ENCODE results near the gene C3orf20.

C3orf20 gene

DNA sequence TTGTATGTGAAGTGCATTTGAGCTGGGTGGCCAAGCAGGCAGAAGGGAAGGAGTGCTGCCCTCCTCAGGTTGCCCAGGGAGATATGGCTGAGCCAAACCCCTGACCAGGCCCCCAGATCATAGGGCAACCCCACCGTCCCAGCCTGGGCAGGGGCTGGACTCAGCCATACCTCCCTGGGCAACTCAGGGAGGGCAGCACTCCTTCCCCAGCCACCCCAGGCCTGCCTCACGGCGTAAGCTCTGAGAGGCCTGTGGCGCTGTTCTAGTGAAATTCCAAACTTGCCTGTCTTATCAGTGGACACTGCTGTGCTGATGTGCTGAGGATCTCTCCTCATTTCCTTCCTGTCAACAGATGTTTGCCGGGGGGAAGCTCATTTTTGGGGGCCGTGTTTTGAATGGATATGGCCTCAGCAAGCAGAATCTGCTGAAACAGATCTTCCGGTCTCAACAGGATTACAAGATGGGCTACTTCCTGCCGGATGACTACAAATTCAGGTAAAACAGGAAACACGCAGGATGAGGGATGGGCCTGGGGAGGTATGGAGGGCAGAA lies 86.3 kb downstream of the C3orf20 start:
- DNase-seq: no peak

DNA sequence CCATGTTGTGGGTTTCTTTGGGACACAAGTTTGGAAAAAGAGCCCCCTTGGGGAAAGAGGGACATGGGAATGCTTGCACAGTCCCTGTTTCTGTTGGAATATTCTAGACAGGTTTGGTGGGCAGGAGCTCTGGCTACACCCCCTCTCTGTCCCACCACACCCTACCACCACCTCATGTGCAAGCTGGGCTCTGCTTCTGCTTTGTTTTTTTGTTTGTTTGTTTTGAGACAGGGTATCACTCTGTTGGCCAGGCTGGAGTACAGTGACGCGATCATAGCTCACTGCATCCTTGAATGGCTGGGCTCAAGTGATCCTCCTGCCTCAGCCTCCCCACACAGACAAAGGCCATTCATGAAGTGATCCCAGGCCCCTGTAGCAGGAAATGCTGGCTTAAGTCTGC lies 86.9 kb downstream of the C3orf20 start:
- no peak for DNase-seq

DNA sequence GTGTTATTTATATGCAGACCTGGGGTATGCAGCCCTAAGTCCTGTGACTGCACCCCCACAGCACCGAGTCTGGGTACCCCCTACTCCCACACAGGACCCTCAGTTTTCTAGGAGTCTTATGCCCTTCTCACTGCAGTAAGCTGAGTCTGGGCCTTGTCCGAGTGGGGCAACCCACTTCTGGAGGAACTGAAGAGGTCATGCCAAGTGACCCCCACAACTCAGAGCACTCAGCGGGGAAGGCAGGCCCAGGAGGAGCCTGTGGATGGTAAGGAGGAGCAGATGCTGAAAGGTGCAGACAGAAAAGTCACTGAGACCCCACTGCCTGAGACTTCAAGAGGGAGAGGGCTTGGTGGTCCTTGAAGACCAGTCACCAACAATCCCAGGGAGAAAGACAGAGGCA lies 87.8 kb downstream of the C3orf20 start:
- DNase-seq: no peak

DNA sequence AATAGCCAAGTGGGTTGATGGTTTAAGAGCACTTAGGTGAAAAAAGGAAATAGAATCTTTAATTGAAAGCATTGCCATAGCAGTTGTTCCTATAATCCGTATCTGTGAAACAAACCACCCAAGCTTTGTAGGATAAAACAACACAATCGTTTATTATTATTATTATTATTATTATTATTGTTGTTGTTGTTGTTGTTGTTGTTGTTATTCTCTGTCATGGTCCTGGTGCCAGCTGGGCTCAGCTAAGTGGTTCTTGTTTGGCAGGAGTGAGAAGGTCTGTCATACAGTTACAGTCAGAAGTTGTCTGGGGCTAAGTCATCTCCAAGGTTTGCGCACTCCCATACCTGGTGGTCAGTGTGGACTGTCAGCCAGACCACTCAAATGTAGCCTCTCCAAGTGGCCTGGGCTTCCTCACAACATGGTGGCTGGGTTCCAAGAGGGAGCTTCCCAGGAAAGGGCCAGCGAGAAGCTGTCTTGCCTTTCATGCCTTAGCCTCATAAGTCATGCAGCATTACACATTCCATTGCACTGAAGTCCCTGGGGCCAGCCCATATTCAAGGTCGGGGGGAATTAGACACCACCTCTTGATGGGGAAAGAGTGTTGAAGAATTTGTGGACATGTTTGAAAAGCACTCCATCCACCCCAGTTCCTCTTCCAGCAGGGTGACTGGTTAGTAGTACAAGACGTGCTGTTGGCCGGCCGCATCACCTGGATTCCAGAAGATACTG lies 89.6 kb downstream of the C3orf20 start:
- no peak for DNase-seq

DNA sequence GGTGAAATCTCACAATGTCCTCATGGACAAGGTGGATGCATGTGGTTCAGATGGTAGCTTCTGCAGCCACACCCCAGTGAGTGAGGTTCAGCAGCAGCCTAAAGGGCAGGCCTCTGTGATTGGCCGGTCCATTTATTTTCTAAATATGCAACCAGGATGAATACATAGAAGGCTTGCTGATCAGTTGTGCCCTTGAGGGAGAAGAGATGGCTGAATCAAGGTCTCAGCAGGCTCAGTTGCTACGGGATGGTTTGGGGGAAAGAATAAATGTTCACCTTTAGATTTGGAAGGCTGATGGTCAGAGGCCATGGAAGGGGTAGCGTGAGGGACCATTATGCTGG lies 90.1 kb downstream of the C3orf20 start:
- no peak for DNase-seq

DNA sequence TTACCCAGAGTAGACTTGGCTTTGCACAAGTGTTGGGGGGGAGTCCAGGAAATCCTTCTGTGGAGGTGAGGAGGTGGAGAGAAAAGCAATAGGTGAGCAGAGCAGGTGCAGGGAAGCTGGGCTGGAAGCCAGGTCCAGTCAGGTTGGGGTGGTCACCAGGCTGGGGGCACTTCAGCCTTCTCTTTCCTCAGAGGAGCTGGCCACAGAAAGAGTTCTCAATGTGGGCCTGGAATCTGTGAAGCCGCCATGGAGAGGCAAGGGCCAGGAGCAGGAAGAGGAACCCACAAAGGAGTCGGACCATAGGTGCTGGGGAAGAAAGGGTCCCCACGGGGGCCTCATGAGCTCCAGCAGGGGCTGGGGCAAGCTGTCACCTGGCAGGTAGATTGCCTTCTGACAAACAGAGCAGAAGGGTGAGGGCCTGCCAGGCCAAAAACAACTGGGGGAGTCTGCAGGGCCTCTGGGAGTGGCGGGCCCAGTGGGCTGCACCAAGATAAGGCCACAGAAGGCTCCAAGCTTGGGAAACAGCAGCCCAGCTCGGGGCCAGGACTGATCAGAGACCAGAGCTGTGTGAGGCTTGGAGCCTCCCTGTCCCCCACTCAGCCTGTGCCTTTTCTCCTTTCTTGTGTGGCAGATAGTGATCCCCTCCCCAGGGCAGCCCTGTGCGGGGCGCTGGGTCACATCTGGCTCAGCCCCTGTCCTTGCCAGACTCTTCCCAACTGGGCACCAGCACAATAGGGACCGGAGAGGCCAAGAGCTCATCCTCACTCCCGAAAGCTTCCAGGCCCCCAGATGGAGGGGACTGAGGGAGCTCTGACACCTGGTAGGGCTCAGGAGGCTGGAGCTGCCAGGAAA lies 90.9 kb downstream of the C3orf20 start:
- no peak for DNase-seq

DNA sequence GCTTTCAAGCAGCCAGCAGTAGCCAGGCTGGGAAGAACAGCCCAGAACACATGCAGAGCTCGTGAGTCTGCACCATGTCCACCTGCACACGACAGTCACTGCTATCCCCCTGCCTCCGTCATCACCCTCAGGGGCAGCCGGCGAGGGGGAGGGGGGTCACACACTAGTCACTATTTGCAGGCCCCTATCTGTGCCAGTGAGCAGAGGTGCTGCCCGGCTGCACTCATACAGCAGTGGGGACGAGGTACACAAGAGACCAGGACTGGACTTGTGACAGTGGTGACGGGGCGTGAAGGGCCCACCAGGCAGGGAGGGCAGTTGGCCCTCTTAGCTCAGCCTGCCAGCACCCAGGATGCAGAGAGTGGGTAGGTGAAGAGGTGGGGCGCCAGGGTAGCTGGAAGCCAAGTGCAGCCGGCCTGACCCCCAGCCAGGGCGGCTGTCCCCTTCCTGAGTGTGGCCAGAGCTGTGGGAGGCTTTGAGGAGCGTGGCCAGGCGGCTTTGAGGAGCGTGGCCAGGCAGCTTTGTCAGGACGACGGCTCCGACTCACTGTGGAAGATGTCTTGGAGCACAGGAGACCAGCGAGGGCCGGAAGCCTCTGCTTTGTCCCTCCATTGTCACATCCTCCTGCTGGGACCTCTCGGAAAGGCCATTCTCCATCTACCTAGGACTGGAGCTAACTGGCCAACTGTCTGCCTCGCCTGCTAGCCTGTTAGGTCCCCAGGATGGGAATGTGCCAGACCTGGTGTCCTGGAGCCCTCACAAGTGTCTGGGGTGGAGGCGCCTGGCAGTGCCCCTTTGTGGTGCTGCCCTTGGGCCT lies 91.7 kb downstream of the C3orf20 start:
- DNase-seq: no peak

DNA sequence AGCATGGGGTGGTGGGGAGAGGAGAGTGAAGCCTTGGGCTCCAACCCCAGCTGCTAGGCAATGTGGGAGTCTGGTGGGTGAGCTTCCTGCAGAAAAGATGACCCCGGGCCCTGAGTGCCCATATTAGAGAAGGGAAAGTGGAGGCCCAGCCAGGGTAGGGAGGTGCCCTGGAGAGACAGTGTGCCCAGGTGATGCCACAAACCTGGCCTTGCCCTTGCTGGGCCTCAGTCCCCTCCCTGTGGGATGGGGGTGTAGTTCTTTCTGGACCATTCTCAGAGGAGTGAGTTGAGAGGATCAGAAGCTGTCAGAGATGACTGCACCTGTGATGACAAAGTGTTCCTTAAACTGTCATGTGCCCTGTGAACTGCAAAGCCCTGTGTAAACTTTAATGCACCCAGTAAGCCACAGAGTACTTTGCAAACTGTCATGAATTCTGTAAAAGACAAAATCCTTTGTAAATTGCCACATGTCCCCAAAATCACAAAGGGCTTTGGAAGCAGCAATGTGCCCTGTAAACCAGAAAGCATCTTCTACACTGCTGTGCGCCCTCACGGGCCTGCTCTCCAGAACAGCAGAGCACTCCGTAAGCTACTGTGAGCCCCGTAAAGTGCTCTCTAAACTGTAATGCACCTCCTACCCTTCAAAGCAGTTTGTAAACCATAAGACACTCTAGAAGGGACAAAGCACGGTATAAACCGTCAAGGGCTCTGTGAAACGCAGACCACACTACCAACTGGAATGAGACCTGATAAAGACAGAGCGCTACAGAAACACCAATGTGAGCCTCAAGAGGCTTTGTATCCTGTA lies 92.5 kb downstream of the C3orf20 start:
- DNase-seq: no peak

DNA sequence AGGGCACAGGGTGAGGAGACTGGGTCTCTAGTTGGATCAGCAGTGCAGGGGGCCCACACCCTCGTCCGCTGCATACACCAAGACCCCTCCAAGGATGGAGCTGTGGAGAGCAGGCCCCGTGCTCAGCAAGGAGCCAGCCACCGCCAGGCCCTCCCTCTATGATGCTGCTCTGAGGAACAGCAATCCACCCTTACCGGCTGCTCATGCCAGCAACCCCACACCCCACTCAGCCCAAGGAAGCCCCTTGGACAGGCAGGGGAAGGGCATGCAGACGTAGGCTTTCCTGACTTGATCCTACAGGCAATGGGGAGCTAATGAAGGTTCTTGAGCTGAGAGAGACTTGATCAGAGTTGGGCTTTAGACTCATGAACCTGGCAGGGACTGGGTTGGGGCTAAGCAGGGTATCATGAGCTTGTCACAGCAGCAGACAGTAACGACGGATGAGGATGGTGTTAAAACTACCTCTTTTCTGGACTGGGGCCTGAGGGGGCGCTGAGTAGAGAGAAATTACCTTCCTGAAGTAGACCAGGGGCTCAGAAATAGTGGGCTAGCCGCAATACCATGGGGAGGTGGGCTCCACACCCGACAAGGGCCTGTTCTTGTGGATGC lies 93.3 kb downstream of the C3orf20 start:
- DNase-seq: no peak

DNA sequence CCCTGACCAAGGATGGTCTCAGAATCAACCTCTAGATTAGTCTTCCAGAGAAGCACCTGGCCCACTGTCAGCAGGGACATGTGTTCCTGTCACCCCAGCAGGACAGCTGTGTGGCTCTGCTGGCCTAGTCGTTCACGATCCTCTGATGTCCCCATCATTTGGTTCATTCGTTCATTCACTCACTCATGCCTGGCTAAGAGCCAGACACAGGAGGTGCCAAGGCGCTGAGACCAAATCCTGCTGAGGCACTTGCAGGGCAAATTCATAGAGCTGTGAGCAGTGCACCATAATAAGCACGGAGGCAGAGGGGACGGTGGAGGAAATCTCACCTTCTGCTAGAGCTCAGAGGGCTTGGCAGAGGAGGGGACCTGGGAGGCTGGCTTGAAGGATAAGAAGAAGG lies 93.9 kb downstream of the C3orf20 start:
- no peak for DNase-seq

DNA sequence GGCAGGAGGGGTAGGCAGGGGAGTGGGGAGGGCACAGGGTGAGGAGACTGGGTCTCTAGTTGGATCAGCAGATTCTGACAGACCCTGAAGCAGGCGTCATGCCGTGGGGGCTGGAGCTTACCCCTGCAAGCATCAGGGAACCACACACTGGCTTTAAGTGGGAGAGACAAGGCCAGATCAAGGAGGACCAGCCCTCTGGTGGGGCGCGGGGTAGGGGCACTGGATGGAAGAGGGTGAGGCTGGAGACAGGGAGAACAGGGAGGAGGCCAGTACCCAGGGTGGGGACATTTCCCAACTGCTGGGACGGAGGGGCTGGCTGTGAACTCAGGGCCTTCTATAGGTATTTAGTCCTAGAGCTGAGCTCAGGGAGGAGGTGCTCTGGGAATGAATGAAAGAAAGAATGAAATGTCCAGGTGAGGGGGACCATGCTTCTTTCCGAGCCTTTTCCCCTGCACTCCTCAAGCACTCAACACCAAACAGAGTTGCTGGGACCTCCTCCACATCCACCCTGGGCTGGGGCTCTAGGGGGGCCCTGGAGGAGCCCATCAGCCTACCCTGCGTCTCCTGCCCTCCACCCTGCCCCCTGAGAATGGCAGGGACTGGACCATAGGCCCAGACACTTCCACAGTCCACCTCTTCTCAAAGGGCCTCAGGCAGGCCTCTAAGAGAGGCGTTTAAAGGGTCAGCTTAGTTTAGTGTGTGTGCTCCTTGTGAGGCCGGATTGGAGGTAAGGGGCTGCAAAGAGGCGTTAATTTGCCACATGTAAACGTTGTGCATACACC lies 94.8 kb downstream of the C3orf20 start:
- DNase-seq: no peak

DNA sequence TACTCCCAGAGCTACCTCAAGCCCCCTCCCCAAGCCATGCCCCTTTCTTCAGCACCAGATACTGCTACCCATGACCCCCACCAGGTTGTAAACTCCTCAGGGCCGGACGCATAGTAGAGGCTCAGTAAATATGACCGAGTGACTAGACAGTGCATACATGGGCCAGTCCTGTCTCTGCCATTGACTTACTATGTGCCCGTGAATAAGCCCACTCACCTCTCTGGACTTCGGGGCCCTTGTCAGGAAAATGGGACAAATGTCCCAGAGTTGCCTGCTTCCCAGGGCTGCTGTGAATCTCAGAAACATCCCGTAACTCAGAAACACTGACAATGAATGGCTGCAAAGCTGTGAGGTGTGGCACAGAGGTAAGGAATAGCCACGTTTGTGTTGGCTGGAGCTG lies 95.7 kb downstream of the C3orf20 start:
- no peak for DNase-seq

DNA sequence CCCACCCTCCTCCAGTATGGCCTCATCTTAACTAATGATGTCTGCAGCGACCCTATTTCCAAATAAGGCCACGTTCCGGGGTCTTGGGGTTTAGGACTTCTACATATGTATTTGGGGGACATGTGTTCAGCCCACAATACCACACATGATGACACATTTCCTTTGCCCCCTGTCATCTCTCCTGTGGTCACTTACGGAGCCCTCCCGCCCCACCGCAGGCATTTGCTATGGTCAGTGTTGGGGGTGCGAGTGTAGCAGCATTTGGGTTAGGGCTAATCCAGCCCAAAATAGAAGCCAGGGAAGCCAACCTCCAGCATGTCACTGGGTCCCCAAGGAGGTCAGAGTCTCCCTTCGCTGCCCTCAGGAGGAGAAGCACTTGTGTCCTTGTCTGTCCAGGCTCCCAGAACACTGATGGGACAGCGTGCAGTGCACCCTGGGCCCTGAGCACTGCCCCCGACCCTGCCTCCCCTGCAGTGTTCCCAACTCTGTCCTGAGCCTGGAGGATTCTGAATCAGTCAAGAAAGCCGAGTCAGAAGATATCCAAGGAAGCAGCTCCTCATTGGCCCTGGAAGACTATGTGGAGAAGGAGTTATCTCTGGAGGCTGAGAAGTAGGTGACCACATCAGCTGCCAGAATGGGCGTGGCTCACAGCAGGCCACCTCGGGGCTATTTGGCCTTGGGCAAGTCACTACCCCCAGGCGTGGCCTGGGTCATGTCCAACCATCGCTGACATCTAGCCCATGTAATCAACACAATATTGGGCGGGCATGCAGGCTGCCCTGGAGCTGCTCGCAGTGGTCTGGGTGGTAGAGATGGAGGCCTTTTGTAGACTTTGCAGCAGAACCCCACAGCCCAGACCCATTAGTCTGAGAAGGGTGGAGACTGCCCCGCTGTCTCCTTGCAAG lies 96.9 kb downstream of the C3orf20 start:
- DNase-seq: no peak

DNA sequence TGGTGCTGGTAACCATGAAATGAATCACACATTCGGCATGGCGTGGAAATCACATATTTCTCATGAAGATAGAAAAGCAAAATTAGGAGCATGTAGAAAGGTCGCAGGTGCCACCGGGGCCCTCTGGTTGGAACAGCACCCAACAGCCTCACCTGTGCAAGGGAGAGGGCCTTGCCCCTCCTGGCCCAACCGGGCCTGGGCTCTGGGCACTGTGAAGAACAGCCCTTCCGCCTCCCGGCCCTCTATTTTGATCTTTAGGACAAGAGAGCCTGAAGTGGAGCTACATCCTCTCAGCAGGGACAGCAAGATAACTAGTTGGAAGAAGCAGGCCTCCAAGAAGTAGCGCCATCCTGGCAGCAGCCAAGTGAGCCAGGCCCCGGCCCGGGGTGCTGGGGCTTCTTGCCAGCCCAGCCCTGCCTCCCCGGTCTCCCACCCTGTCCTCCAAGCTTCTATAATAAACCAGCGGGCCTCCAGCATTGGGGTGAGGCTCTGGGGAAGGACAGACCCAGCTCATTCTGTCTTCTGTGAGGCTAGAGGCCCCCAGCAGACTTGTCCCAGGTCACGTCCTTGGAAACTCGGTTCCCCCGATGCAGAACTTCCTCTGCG lies 97.7 kb downstream of the C3orf20 start:
- DNase-seq: no peak

DNA sequence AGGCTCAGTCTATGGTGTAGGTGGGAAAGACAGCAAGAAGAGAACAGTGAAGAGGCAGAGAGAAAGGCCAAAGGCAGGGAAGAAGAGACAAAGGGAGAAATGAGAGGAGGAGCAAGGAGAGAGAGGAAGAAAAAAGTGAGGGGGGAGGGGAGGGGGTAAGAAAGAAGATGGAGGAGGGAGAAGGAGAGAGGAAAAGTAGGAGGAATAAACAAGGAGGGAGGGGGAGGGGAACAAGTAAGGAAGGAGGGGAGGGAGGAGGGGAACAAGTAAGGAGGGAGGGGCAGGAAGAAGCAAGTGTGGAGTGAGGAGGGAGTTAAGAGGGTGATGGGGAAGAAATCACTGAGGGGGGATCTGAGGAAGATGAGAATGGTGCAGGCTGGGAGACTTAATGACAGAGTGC lies 98.3 kb downstream of the C3orf20 start:
- no peak for DNase-seq

DNA sequence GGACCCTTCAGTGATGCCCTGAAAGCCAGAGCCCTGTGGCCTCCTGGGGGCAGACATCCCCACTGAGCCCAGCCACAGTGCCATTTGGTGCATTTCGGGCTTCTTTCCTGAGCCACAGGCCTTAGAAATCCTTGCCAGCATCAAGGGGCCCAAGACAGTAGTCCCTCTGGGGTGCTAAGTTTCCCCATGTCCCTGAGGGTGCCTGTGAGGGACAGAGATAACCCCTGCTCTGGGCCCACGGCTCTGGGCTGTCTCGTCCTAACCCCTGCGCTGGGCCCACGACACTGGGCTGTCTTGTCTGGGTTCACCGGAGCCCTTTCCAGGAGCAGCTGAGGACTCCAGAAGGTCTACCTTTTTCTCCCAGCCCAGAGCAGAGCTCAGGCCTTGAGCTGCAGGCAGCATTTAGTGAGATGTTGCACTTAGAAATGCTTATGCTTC lies 98.8 kb downstream of the C3orf20 start:
- DNase-seq: no peak

DNA sequence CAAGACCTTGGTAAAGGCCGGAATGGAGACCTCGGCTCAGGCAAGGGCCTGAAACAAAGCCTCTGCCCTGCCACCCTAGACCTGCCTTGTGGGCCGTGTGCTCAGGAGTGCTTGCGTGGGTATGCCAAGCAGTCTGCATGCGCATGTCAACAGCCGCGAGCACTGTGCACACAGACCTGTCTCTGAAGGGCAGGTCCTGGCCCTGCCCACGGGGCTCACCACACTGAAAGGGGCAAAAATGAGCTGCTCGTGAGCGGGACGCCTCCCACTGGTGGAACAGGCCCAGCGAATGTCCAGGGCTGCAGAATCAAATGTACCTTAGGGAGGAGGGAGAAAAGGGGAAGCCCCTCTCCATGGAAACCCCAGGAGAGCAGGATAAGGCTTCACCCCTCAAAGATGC lies 99.5 kb downstream of the C3orf20 start:
- DNase-seq: no peak

DNA sequence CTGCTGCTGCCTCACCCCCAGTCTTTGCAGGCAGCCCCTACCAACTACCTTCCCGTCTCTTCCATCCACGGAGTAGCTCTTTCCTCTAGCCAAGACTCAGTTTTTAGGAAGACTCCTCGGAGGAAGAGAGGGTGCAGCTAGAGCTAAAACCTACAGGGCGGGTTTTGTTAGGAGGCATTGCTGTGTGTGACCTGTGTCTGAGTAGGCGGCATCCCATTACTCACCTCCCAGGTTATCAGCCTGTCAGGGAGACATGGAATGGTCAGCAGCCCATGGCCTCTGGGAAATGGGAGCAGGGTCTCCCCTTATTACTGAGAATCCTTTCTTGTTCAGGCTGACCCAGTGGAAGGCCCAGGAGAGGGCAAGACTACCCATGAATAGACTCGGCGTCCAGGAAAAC lies 100.1 kb downstream of the C3orf20 start:
- no peak for DNase-seq

DNA sequence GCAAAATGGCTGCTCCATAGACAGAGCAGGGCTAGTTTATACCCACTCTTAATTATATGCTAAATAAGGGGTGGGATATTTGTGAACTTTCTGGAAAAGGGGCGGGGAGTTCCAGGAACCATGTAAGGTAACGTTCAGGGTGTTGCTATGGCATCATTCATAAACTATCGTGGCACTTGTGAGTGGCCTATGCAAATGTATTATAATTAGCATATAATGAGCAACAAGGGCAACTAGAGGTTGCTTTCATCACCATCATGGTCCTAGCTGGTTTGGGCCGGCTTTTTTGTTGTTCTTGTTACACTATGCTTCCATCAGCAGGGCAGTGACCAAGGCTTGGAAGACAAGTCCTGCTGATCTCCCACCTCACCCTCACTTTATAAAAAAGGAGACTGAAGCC lies 100.6 kb downstream of the C3orf20 start:
- DNase-seq: no peak

All from NCI-H1417 treated with DMSO at 0.1 percent for 48 hours (cell line).